Bronchial epithelial cell (primary cell): ENCODE results near the gene SEMA7A. TPM values are rescaled to one million over a fixed set of nuclear protein-coding genes. Genes with fewer than 3 reads are reported as not detected.

ENCODE experiments used
- DNase-seq: peaks from one replicate; pipeline ENCODE4 v3.0.0-alpha.2; 2010; ENCODE audit warnings: low read depth
- FAIRE-seq: peaks from 2 replicates; lab custom pipeline; 2011; peaks lifted over from hg19 to GRCh38; lab: Jason Lieb, UNC
- H3K27me3 ChIP-seq: 2 replicates; pipeline ENCODE4 v1.5.1; 2011; ENCODE audit warnings: low read length; ENCODE audit not compliant: control insufficient read depth, insufficient read depth
- H3K36me3 ChIP-seq: 2 replicates; pipeline ENCODE4 v1.5.1; 2011; ENCODE audit warnings: low read length; ENCODE audit not compliant: control insufficient read depth, insufficient read depth
- H3K4me3 ChIP-seq: 2 replicates; pipeline ENCODE4 v1.5.1; 2011; ENCODE audit warnings: mild to moderate bottlenecking, low read depth, low read length, control low read depth
- CTCF ChIP-seq: IDR thresholded peaks from 2 replicates; pipeline ENCODE4 v1.5.1; 2011; ENCODE audit warnings: mild to moderate bottlenecking, moderate library complexity, low read length, control low read depth, inconsistent platforms; ENCODE audit not compliant: insufficient read depth, severe bottlenecking
- total RNA-seq: library from RNA; depleted of rRNA; stranded (reverse); fragments of >200 nt; gene quantifications from 2 replicates; pipeline ENCODE4 v1.2.1, GENCODE V29; 2014

The SEMA7A gene
- total RNA-seq, 1 donor from 2014 or later = 5.3 TPM

GRCh38 chr15:74442063-74442462 lies 8.3 kb upstream of the SEMA7A start:
- no peaks in the 10 kb centered on the region for H3K27me3 ChIP-seq
- FAIRE-seq (no peak), DNase-seq (no peak)
- no peak for TF ChIP-seq CTCF
- no peak overlapping the region for H3K4me3 ChIP-seq
- peaks cover 5% of the 10 kb centered on the region for H3K36me3 ChIP-seq

- H3K4me3 ChIP-seq = no peak overlapping the region
- no peak for TF ChIP-seq CTCF
- peaks cover 5% of the 10 kb centered on the region for H3K36me3 ChIP-seq
- FAIRE-seq (no peak), DNase-seq (no peak)
- H3K27me3 ChIP-seq = no peaks in the 10 kb centered on the region
These were observed 7.6 kb upstream of the SEMA7A start for GRCh38 chr15:74441248-74441941.

- H3K36me3 ChIP-seq = no peaks in the 10 kb centered on the region
- FAIRE-seq = no peak
- peak; percentile 95 for TF ChIP-seq CTCF
- H3K27me3 ChIP-seq = no peaks in the 10 kb centered on the region
- H3K4me3 ChIP-seq = no peak overlapping the region
- DNase-seq = peak; percentile 71
These were observed 5.1 kb upstream of the SEMA7A start for GRCh38 chr15:74438721-74439316.

GRCh38 chr15:74438206-74438605 lies 4.4 kb upstream of the SEMA7A start:
- DNase-seq (no peak), FAIRE-seq (no peak)
- TF ChIP-seq CTCF = no peak
- H3K4me3 ChIP-seq = no peak overlapping the region
- H3K36me3 ChIP-seq = no peaks in the 10 kb centered on the region
- H3K27me3 ChIP-seq = no peaks in the 10 kb centered on the region

- Histone ChIP-seq H3K4me3 (peak overlapping the region; percentile 73), H3K27me3 (no peaks in the 10 kb centered on the region), H3K36me3 (no peaks in the 10 kb centered on the region)
- FAIRE-seq (no peak), DNase-seq (no peak)
- TF ChIP-seq CTCF = no peak
These were observed 742 bp upstream of the SEMA7A start for GRCh38 chr15:74434263-74435136.
